A549 (cell line): ENCODE results near the gene BCO2. TPM values are rescaled to one million over a fixed set of nuclear protein-coding genes. Genes with fewer than 3 reads are reported as not detected.

Experiments used
- ATAC-seq, 2 experiments: fragments of 200-7000 bp in 1 of 2; fragments of >200 bp in 1 of 2; cut with Nextera tagmentation in 1 of 2; cut with Tn5 transposase in 1 of 2; 3 replicates each; pipeline versions ENCODE4 v1.8.0 to v1.9.1; 2018 to 2020; ENCODE audit warnings: mild to moderate bottlenecking in 1 of 2, moderate library complexity in 1 of 2
- CTCF ChIA-PET: fragments of 300-600 bp; sonication (Branson Sonifier 250); formaldehyde crosslinking; extraction: SDS; loops from one replicate; lab custom pipeline; 2021; ENCODE audit warnings: antibody characterized with exemption, inconsistent platforms; lab: Yijun Ruan, JAX
- POLR2A ChIA-PET: fragments of 350-600 bp; formaldehyde crosslinking; extraction: SDS; loops from one replicate; lab custom pipeline; 2021; ENCODE audit warnings: antibody characterized with exemption, inconsistent platforms; lab: Yijun Ruan, JAX
- DNase-seq, 2 experiments: peaks; one replicate each; pipeline versions ENCODE4 v3.0.0 to v3.0.0-alpha.2; 2011 to 2016; ENCODE audit warnings: low read depth in 1 of 2, low spot score in 1 of 2
- FAIRE-seq: peaks from 2 replicates; lab custom pipeline; 2011; peaks lifted over from hg19 to GRCh38; lab: Jason Lieb, UNC
- H3K27ac ChIP-seq, 2 experiments: fragments of >200 bp; sonication (Bioruptor Twin); formaldehyde crosslinking; 3 replicates each; pipeline ENCODE4 v1.5.1; 2016 to 2017
- H3K4me1 ChIP-seq: fragments of >200 bp; sonication (Bioruptor Twin); formaldehyde crosslinking; 3 replicates; pipeline ENCODE4 v1.6.1; 2016
- H3K4me2 ChIP-seq: fragments of >200 bp; sonication (Bioruptor Twin); formaldehyde crosslinking; 3 replicates; pipeline ENCODE4 v1.6.1; 2016
- H3K4me3 ChIP-seq: fragments of >200 bp; sonication (Bioruptor Twin); formaldehyde crosslinking; 3 replicates; pipeline ENCODE4 v1.5.1; 2016
- H3K9me3 ChIP-seq: fragments of >200 bp; sonication (Bioruptor Twin); formaldehyde crosslinking; 3 replicates; pipeline ENCODE4 v1.6.1; 2016
- BCL3 ChIP-seq: fragments of >200 bp; sonication (Bioruptor Twin); formaldehyde crosslinking; IDR thresholded peaks from 3 replicates; pipeline ENCODE4 v1.6.1; 2016
- CBX8 ChIP-seq: fragments of 200-600 bp; sonication (generic); IDR thresholded peaks from 2 replicates; pipeline ENCODE4 v1.6.1; 2016
- CEBPB ChIP-seq, 2 experiments: fragments of >200 bp in 1 of 2; sonication (Bioruptor Twin) in 1 of 2; formaldehyde crosslinking in 1 of 2; IDR thresholded peaks; 2 replicates each; pipeline ENCODE4 v1.6.1; 2012 to 2016
- CHD2 ChIP-seq: fragments of 150-350 bp; IDR thresholded peaks from 2 replicates; pipeline ENCODE4 v1.6.1; 2014; ENCODE audit warnings: low read length; ENCODE audit not compliant: partially characterized antibody
- EHF ChIP-seq: fragments of 250-450 bp; sonication (Bioruptor Pico); IDR thresholded peaks from 2 replicates; pipeline ENCODE4 v1.5.0; 2020; ENCODE audit warnings: mild to moderate bottlenecking
- EP300 ChIP-seq, 2 experiments: fragments of >200 bp; sonication (Bioruptor Twin); formaldehyde crosslinking; IDR thresholded peaks; 2 replicates in 1 of 2; 3 replicates in 1 of 2; pipeline ENCODE4 v1.6.1; 2016 to 2017
- ESRRA ChIP-seq: fragments of 150-350 bp; IDR thresholded peaks from 2 replicates; pipeline ENCODE4 v1.6.1; 2014; ENCODE audit warnings: mild to moderate bottlenecking, low read length, borderline replicate concordance
- FOSB ChIP-seq: fragments of 250-450 bp; sonication (Bioruptor Pico); IDR thresholded peaks from 2 replicates; pipeline ENCODE4 v1.5.0; 2020; ENCODE audit warnings: mild to moderate bottlenecking, moderate library complexity
- FOSL2 ChIP-seq, 2 experiments: fragments of 450-650 bp in 1 of 2; fragments of >200 bp in 1 of 2; sonication (Bioruptor Twin) in 1 of 2; formaldehyde crosslinking; IDR thresholded peaks; 2 replicates each; pipeline versions ENCODE4 v1.5.0 to v1.6.1; 2016 to 2020; ENCODE audit warnings: mild to moderate bottlenecking in 1 of 2, moderate library complexity in 1 of 2
- FOXS1 ChIP-seq: fragments of 250-450 bp; sonication (Bioruptor Pico); IDR thresholded peaks from 2 replicates; pipeline ENCODE4 v1.5.0; 2020; ENCODE audit warnings: mild to moderate bottlenecking, moderate library complexity
- GATA3 ChIP-seq: IDR thresholded peaks from 2 replicates; pipeline ENCODE4 v1.6.1; 2012; ENCODE audit warnings: borderline replicate concordance
- HOXA7 ChIP-seq: fragments of 250-450 bp; sonication (Bioruptor Pico); IDR thresholded peaks from 2 replicates; pipeline ENCODE4 v1.5.0; 2020; ENCODE audit warnings: mild to moderate bottlenecking, moderate library complexity
- HOXB13 ChIP-seq: fragments of 250-450 bp; sonication (Bioruptor Pico); IDR thresholded peaks from 2 replicates; pipeline ENCODE4 v1.5.0; 2020; ENCODE audit warnings: low read depth, mild to moderate bottlenecking, moderate library complexity
- HOXB5 ChIP-seq: fragments of 250-450 bp; sonication (Bioruptor Pico); IDR thresholded peaks from 2 replicates; pipeline ENCODE4 v1.5.0; 2020; ENCODE audit warnings: mild to moderate bottlenecking, moderate library complexity
- JUN ChIP-seq, 2 experiments: fragments of >200 bp; sonication (Bioruptor Twin); formaldehyde crosslinking; IDR thresholded peaks; 2 replicates in 1 of 2; 3 replicates in 1 of 2; pipeline ENCODE4 v1.6.1; 2016 to 2017
- JUNB ChIP-seq: fragments of >200 bp; sonication (Bioruptor Twin); formaldehyde crosslinking; IDR thresholded peaks from 2 replicates; pipeline ENCODE4 v1.6.1; 2016
- MAFK ChIP-seq: fragments of 450-650 bp; IDR thresholded peaks from 2 replicates; pipeline ENCODE4 v1.6.1; 2014; ENCODE audit not compliant: partially characterized antibody
- MAX ChIP-seq: IDR thresholded peaks from 2 replicates; pipeline ENCODE4 v1.6.1; 2012
- RFX5 ChIP-seq: fragments of 450-650 bp; IDR thresholded peaks from 2 replicates; pipeline ENCODE4 v1.7.1; 2014; ENCODE audit warnings: antibody characterized with exemption, mild to moderate bottlenecking, moderate library complexity
- SMC3 ChIP-seq: fragments of >200 bp; sonication (Bioruptor Twin); formaldehyde crosslinking; IDR thresholded peaks from 3 replicates; pipeline ENCODE4 v1.6.1; 2018; ENCODE audit warnings: inconsistent platforms
- SREBF2 ChIP-seq: fragments of 450-650 bp; IDR thresholded peaks from 2 replicates; pipeline ENCODE4 v1.6.1; 2014; ENCODE audit warnings: mild to moderate bottlenecking, moderate library complexity
- WGBS: methylation state at CpG from one replicate; pipeline ENCODE4 v1.1.6; 2017; ENCODE audit errors: missing lambda C conversion rate; 5-methylcytosine and 5-hydroxymethylcytosine counted together
- polyA plus RNA-seq, 4 experiments: library from polyadenylated mRNA; depleted of rRNA in 3 of 4; stranded (reverse); fragments of >200 nt; fragmentation: RNase III in 1 of 4; extraction: RNeasy Plus Mini Kit Qiagen cat#74134 plus additional on column Dnase treatment in 1 of 4; gene quantifications; 2 replicates in 3 of 4; 3 replicates in 1 of 4; pipeline ENCODE4 v1.2.3, GENCODE V29; 2011 to 2017
- TF ChIP-seq, protein P1 (sequence below): IDR thresholded peaks from 2 replicates; pipeline ENCODE4 v1.6.1; 2012
- TF ChIP-seq, protein P2 (sequence below): fragments of >200 bp; sonication (Bioruptor Twin); formaldehyde crosslinking; IDR thresholded peaks from 2 replicates; pipeline ENCODE4 v1.6.1; 2016
- TF ChIP-seq, protein P3 (sequence below): fragments of 200-600 bp; sonication (generic); IDR thresholded peaks from 2 replicates; pipeline ENCODE4 v1.6.1; 2016; ENCODE audit warnings: antibody characterized with exemption, mild to moderate bottlenecking, moderate library complexity

Gene BCO2
- polyA plus RNA-seq, 2 of the 4 experiments (the other 2 are of a cell fraction) = 1.3 to 1.9 TPM

DNA sequence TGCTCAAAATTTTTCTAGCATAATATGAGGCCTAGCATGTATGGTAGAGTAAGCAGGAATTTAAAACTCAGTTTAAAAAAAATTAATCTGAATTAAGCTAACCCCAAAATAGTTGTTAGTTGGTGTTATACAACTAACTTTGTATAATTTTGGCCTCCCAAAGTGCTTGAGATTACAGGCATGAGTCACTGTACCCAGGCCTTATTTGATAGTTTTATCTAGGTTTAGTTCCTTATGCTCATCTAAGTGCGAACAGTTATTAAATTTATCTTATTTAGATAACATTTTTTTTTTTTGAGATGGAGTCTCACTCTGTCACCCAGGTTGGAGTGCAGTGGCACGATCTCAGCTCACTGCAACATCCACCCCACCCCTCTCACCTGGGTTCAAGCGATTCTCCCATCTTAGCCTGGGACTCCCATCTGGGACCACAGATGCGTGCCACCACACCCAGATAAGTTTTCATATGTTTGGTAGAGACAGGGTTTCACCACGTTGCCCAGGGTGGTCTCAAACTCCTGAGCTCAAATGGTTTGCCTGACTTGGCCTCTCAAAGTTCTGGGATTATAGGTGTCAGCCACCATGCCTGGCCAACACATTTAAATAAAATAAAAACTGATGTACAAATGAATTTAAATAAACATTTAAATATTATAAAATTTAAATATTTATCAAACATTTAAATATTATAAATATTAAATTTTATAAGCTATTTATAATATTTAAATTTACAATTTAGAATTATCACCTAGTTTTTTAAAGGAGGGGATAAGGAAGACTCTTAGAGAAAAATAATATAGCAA is 19.0 kb upstream of the BCO2 start:
- no peak for DNase-seq
- Histone ChIP-seq H3K4me1 (peaks cover 54% of the 10 kb centered on the region), H3K27ac (peak overlapping the region; percentile 79 to 86)
- no peak for TF ChIP-seq CHD2
- no peak for TF ChIP-seq HOXB13
- TF ChIP-seq, all 56 proteins: peak for 0
- ChIA-PET POLR2A (interaction anchor here (0.7 to 1.3 kb wide), 2 partner anchors 16 to 44 kb away, joined by 3 to 6 read pairs; no protein-coding TSS in a partner anchor), CTCF (interaction anchor here (0.6 to 1.5 kb wide), 3 partner anchors 19 to 123 kb away, joined by 3 to 5 read pairs (median 5); partner anchors contain the start of gene BCO2)
- no peak for FAIRE-seq
- no peaks in the 10 kb centered on the region for H3K9me3 ChIP-seq
- H3K4me3 ChIP-seq = peak overlapping the region; percentile 31; the same call in 2 of the 3 replicates
- peak overlapping the region; percentile 86 for H3K4me2 ChIP-seq
- no peak for ATAC-seq
- WGBS = 87% methylated on average over 5 of the region's 5 CpGs

- Histone ChIP-seq H3K9me3 (no peaks in the 10 kb centered on the region), H3K27ac (peak overlapping the region; percentile 86 to 88), H3K4me1 (peaks cover 62% of the 10 kb centered on the region), H3K4me2 (peak overlapping the region; percentile 86), H3K4me3 (peak overlapping the region; percentile 31; the same call in 2 of the 3 replicates)
- 2% methylated on average over 4 of the region's 4 CpGs for WGBS
- ATAC-seq (peak; percentile 98 to 100), FAIRE-seq (peak; percentile 95), DNase-seq (peak; percentile 85 to 95)
- ChIA-PET POLR2A (interaction anchor here (1.0 to 1.3 kb wide), 2 partner anchors 15 to 44 kb away, joined by 3 to 6 read pairs; no protein-coding TSS in a partner anchor), CTCF (interaction anchor here (1.3 to 1.5 kb wide), 2 partner anchors 19 to 28 kb away, joined by 5 read pairs; partner anchors contain the start of gene BCO2)
- TF ChIP-seq SMC3 (no peak; the same call in 2 of the 3 replicates), HOXB5 (peak; percentile 71; the same call in 1 of the 2 replicates), FOXS1 (CRISPR knock-in tag) (peak; percentile 15; the same call in 1 of the 2 replicates), MAFK (peak; percentile 99), CEBPB (IDR thresholded peaks at IDR 0.05) (peak; percentile 92 to 94), HOXA7 (CRISPR knock-in tag) (no peak), CHD2 (no peak), SREBF2 (no peak), GATA3 (peak; percentile 96), MAX (peak; percentile 66; the same call in 1 of the 2 replicates), EHF (CRISPR knock-in tag) (peak; percentile 57; the same call in 1 of the 2 replicates), FOSB (CRISPR knock-in tag) (0 out of 2 replicates have a peak, but pooled peaks have one; percentile 28), JUN (IDR thresholded peaks at IDR 0.05) (peak; percentile 97 to 98), HOXB13 (0 out of 2 replicates have a peak, but pooled peaks have one; percentile 31), BCL3 (peak; percentile 90), FOSL2 (IDR thresholded peaks at IDR 0.05) (peak; percentile 98), FOSL2 (CRISPR knock-in tag; IDR thresholded peaks at IDR 0.05) (peak; percentile 99), ESRRA (no peak), JUNB (peak; percentile 99), RFX5 (0 out of 2 replicates have a peak, but pooled peaks have one; percentile 17), CBX8 (no peak), EP300 (IDR thresholded peaks at IDR 0.05) (peak; percentile 89 to 95)
- TF ChIP-seq, protein P1, sequence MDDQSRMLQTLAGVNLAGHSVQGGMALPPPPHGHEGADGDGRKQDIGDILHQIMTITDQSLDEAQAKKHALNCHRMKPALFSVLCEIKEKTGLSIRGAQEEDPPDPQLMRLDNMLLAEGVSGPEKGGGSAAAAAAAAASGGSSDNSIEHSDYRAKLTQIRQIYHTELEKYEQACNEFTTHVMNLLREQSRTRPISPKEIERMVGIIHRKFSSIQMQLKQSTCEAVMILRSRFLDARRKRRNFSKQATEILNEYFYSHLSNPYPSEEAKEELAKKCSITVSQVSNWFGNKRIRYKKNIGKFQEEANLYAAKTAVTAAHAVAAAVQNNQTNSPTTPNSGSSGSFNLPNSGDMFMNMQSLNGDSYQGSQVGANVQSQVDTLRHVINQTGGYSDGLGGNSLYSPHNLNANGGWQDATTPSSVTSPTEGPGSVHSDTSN = peak; percentile 66
- TF ChIP-seq, protein P2, sequence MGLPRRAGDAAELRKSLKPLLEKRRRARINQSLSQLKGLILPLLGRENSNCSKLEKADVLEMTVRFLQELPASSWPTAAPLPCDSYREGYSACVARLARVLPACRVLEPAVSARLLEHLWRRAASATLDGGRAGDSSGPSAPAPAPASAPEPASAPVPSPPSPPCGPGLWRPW = peak; percentile 77
- TF ChIP-seq, protein P3, sequence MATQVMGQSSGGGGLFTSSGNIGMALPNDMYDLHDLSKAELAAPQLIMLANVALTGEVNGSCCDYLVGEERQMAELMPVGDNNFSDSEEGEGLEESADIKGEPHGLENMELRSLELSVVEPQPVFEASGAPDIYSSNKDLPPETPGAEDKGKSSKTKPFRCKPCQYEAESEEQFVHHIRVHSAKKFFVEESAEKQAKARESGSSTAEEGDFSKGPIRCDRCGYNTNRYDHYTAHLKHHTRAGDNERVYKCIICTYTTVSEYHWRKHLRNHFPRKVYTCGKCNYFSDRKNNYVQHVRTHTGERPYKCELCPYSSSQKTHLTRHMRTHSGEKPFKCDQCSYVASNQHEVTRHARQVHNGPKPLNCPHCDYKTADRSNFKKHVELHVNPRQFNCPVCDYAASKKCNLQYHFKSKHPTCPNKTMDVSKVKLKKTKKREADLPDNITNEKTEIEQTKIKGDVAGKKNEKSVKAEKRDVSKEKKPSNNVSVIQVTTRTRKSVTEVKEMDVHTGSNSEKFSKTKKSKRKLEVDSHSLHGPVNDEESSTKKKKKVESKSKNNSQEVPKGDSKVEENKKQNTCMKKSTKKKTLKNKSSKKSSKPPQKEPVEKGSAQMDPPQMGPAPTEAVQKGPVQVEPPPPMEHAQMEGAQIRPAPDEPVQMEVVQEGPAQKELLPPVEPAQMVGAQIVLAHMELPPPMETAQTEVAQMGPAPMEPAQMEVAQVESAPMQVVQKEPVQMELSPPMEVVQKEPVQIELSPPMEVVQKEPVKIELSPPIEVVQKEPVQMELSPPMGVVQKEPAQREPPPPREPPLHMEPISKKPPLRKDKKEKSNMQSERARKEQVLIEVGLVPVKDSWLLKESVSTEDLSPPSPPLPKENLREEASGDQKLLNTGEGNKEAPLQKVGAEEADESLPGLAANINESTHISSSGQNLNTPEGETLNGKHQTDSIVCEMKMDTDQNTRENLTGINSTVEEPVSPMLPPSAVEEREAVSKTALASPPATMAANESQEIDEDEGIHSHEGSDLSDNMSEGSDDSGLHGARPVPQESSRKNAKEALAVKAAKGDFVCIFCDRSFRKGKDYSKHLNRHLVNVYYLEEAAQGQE = peak; percentile 48; the same call in 1 of the 2 replicates
These were observed 18.2 kb upstream of the BCO2 start for GRCh38 chr11:112156956-112157766.
